HEK293 (cell line): ENCODE data around the gene RNF151.

Experiments
- BCL11A ChIP-seq: fragments of 450-650 bp; formaldehyde crosslinking; IDR thresholded peaks from 2 replicates; pipeline ENCODE4 v1.5.1; 2016; ENCODE audit warnings: low read depth, missing biosample characterization, missing genetic modification characterization
- CTCF ChIP-seq: fragments of 450-650 bp; formaldehyde crosslinking; IDR thresholded peaks from 2 replicates; pipeline ENCODE4 v1.5.1; 2016; ENCODE audit warnings: missing biosample characterization, missing genetic modification characterization
- GLIS1 ChIP-seq: fragments of 450-650 bp; formaldehyde crosslinking; IDR thresholded peaks from 2 replicates; pipeline ENCODE4 v1.5.1; 2016; ENCODE audit warnings: missing biosample characterization, missing genetic modification characterization
- HOXD13 ChIP-seq: sonication (generic); formaldehyde crosslinking; IDR thresholded peaks from 2 replicates; pipeline ENCODE4 v1.8.0; 2022; ENCODE audit warnings: missing genetic modification reagents, borderline replicate concordance
- KLF10 ChIP-seq: fragments of 450-650 bp; IDR thresholded peaks from 2 replicates; pipeline ENCODE4 v1.5.1; 2018; ENCODE audit warnings: missing biosample characterization, mild to moderate bottlenecking, missing genetic modification characterization
- PATZ1 ChIP-seq: fragments of 450-650 bp; formaldehyde crosslinking; IDR thresholded peaks from 2 replicates; pipeline ENCODE4 v1.5.1; 2016; ENCODE audit warnings: missing biosample characterization, missing genetic modification characterization
- ZNF174 ChIP-seq: fragments of 450-650 bp; formaldehyde crosslinking; IDR thresholded peaks from 2 replicates; pipeline ENCODE4 v1.5.0; 2017; ENCODE audit warnings: missing biosample characterization, mild to moderate bottlenecking, missing genetic modification characterization
- ZNF549 ChIP-seq: fragments of 450-650 bp; IDR thresholded peaks from 2 replicates; pipeline ENCODE4 v1.5.1; 2018; ENCODE audit warnings: missing biosample characterization, missing genetic modification characterization, mild to moderate bottlenecking, inconsistent platforms, moderate library complexity
- ZNF558 ChIP-seq: fragments of 450-650 bp; formaldehyde crosslinking; IDR thresholded peaks from 2 replicates; pipeline ENCODE4 v1.5.1; 2016; ENCODE audit warnings: missing biosample characterization, missing genetic modification characterization
- ZNF585B ChIP-seq: fragments of 450-650 bp; formaldehyde crosslinking; IDR thresholded peaks from 2 replicates; pipeline ENCODE4 v1.5.1; 2016; ENCODE audit warnings: missing biosample characterization, missing genetic modification characterization
- TF ChIP-seq, protein P1 (sequence below): fragments of 450-650 bp; formaldehyde crosslinking; IDR thresholded peaks from 2 replicates; pipeline ENCODE4 v1.5.1; 2016; ENCODE audit warnings: missing biosample characterization, missing genetic modification characterization

- TF ChIP-seq ZNF585B (no peak), CTCF (no peak), GLIS1 (tag by site-specific recombination) (no peak), KLF10 (no peak), ZNF549 (tag by site-specific recombination) (no peak), BCL11A (tag by site-specific recombination) (no peak), ZNF174 (tag by site-specific recombination) (no peak), PATZ1 (no peak), HOXD13 (no peak), ZNF558 (tag by site-specific recombination) (no peak)
- TF ChIP-seq, protein P1, sequence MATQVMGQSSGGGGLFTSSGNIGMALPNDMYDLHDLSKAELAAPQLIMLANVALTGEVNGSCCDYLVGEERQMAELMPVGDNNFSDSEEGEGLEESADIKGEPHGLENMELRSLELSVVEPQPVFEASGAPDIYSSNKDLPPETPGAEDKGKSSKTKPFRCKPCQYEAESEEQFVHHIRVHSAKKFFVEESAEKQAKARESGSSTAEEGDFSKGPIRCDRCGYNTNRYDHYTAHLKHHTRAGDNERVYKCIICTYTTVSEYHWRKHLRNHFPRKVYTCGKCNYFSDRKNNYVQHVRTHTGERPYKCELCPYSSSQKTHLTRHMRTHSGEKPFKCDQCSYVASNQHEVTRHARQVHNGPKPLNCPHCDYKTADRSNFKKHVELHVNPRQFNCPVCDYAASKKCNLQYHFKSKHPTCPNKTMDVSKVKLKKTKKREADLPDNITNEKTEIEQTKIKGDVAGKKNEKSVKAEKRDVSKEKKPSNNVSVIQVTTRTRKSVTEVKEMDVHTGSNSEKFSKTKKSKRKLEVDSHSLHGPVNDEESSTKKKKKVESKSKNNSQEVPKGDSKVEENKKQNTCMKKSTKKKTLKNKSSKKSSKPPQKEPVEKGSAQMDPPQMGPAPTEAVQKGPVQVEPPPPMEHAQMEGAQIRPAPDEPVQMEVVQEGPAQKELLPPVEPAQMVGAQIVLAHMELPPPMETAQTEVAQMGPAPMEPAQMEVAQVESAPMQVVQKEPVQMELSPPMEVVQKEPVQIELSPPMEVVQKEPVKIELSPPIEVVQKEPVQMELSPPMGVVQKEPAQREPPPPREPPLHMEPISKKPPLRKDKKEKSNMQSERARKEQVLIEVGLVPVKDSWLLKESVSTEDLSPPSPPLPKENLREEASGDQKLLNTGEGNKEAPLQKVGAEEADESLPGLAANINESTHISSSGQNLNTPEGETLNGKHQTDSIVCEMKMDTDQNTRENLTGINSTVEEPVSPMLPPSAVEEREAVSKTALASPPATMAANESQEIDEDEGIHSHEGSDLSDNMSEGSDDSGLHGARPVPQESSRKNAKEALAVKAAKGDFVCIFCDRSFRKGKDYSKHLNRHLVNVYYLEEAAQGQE (tag by site-specific recombination), result no peak
Measured at GRCh38 chr16:1979271-1980029, 12.8 kb downstream of the RNF151 start.
